HG02798 (cell line): ENCODE data around the gene SEPTIN3.

Experiments used
- ATAC-seq: cut with Tn5 transposase; IDR thresholded peaks from one replicate; pipeline ENCODE4 v1.9.1; 2021; ENCODE audit warnings: mild to moderate bottlenecking; ENCODE audit not compliant: unreplicated experiment, poor library complexity

SEPTIN3 gene, protein sequence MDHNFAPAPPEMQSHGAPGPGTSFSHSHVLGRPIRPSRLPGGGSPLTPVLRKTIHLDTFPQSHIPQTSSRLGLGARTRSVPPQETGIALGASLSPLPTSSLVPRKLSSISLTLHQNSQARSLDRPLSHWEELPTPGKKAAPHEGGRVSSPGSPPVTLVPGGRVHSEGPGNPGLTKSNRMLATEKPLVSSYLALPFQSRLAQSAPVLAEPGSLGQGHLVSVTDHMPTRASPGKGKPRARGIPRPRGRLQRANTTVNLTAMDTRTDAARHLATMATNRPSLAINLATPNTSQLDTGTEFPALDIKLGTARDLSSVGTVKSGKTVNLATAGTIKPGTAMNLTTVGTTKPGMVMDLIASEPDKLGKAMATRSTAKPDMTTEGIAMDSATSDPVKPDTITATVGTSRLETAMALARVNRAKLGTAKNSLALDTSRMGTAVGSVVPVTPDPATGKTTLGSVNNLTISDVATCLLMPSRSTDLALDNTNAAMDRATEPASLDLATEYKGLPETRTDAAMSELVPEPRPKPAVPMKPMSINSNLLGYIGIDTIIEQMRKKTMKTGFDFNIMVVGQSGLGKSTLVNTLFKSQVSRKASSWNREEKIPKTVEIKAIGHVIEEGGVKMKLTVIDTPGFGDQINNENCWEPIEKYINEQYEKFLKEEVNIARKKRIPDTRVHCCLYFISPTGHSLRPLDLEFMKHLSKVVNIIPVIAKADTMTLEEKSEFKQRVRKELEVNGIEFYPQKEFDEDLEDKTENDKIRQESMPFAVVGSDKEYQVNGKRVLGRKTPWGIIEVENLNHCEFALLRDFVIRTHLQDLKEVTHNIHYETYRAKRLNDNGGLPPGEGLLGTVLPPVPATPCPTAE

DNA sequence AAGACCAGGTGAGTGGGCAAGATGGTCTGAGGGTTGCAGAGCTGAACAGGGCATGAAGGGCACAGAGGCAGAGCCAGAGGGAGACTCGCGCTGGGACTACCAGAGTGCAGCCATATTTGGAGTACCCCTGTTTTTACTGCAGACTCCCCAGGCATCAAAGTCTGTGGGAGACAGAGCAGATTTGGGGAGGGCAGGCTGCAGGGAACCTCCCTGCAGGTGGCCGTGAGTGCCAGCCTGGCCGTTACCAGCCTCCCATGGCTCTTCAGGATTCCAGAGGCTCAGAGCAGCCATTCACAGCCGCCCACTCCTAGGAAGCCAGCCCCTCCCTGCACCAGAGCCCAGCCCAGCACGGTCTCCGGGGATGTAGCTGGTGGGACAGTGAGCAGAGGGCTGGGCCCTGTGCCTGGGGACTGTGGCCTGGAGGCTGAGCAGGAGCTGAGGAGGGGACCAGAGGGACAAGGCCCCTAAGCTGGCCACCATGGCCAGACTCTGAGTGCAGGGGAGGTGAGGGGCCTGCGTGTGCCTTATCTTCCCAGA, at the start of gene SEPTIN3:
Gene SEPTIN3, plus strand, starts transcription at position 334 of the 537 bp plus-strand sequence. CDS start 2,050 bp downstream, outside the sequence.
- ATAC-seq: no peak

DNA sequence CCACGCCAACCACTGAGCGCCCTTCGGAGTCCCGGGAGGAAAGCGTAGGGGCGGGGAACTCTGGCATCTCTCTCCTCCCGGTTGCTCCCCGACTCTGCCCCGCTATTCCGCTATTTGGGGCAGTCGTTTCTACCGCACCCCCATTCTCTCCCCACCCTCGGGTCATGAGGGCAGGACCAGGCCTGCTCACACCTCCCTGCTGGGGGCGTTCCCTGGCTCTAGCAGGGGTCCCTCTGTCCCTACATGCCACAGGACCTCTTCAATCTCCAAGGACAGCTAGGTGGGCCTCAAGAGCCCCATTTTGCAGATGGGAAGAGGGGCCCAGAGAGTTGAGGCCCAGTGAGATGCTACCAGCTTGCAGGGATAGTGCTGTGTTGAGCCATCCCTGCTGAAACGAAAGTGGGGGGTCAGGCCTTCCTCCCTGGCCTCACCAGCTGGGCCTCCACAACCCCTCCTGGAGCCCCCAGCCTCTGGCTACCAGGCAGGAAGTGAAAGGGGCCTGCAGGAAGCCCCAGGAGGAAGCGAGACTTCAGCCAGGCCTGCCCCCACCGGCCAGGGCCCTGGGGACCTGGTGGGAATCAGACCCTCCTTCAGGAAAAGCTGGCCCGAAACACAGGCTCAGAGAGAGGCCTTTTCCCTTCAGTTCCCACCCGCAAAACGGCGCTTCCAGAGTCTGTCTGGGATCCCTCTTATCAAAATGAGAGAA, 48.8 kb upstream of the SEPTIN3 start:
- peak; percentile 18 for ATAC-seq

DNA sequence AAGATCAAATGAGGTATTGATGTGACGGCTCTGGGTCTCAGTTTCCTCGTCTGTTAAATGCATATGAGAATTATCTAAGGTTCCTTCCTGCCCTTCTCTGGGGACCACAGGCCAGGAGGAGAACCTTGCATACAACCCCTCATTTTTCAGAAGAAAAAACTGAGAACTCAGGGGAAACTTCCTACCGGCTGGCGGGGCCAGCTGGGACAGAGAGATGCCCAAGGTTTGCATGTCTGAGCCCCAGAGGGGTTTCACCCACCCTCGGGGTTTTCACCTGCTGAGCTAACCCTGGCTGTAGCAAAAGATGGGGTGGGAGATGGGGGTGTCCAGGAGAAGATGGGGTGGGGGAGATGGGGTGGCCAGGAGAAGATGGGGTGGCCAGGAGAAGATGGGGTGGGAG, 46.9 kb upstream of the SEPTIN3 start:
- no peak for ATAC-seq

DNA sequence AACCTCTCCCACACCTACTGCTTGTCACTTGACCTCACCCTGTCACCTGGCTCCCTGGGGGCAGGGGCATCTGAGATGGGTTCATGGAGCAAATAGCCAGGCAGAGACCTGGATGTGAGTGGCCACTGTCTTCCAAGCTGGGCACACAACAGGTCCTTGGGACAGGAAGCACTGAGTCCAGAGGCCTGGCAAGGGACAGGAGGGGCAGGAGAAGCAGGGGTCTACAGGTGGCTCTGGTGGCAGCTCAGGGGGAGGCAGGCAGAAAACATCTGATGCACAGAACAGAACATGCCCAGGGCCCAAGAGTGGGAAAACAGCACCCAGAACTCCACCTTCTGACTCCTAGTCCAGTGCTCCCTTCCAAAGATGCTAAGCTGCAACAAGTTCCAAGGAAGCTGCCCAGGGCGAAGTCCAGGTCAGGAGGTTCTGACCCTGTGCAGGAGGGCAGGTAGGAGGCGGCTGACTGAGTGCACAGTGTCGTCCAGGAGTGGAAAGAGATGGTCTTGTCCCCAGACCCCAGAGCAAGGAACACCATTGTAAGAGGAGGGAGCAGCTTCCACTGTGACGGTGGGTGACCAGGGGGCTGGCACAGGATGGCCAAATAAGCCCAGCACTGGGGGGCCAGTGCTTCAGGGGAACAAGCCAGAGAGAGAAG, 46.2 kb upstream of the SEPTIN3 start:
- no peak for ATAC-seq

DNA sequence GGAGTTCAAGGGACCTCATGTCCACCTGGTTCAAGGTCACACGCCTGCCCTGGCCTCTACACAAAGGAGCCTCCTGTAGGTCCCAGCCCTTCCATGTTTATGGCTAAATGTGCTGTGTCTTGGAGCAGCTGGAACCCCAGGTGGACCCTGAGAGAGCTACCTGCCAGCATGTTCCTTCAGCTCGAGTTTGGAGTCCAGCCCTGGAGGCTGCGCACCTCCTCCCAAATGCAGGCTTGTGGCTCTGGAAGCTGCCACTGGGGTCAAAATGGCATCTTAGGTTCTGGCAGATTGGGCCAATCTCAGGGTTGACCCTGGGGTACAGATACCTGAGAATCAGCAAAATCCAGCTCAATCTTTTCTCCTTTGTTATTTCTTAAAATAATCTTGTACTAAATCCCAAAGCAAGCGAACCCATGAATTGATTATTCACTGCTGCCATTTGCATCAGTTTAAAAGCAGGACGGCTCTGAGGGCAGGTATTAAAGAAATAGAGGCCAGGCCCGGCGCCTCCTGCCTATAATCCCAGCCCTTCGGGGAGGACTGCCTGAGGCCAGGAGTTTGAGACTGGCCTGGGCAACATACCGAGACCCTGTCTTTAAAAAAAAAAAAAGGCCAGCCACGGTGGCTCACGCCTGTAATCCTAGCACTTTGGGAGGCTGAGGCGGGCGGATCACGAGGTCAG, 45.5 kb upstream of the SEPTIN3 start:
- no peak for ATAC-seq

DNA sequence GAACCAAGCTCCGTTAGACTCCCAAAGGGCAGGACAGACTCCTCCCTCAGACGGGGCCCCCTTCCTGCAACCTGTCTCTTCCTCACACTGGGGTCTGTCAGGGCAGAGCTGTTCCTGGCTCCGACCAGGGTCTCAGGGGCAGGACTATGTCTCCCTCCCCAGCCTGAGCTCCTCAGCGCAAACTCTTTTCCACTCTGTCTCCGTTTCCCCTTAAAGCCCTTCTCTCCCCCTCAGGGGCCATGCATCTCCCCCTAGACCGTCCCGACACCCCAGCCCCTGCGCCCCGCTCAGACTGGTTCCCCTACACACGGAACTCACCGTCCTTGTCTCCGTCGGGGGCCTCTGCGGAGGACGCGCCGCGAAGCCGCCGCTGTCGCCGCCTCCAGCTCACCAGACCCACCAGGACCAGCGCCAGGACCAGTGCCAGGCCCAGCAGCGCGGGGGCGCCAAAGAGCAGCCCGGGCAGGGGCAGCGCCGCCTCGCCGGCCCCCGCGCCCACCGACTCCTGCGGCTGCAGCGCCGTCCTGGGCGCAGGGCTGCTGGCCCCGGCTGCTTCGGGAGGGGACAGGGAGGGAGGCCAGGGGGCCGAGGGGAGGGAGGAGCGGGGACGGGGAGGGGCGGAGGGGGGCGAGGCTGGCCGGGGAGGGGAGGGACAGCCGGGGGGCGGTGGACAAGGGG, 43.3 kb upstream of the SEPTIN3 start:
- ATAC-seq: peak; percentile 47

DNA sequence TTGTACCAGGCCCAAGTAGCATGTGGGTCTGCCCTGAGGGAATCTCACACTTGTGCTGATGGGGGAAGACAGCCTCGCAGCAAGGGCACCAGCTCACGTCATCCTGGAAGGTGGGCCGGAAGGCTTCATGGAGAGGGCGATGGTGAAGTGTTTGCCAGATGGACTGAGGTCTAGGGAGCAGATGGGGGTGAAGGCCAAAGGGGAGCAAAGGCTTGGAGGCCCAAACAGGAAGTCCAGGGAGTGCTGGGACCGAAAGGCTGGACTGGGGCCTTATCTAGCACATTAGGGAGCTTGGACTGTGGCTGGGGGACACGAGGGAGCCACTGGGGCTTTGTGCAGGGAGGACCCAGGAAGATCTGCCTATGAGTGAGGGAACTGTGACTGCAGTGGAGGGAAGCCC, 41.4 kb upstream of the SEPTIN3 start:
- ATAC-seq: no peak

DNA sequence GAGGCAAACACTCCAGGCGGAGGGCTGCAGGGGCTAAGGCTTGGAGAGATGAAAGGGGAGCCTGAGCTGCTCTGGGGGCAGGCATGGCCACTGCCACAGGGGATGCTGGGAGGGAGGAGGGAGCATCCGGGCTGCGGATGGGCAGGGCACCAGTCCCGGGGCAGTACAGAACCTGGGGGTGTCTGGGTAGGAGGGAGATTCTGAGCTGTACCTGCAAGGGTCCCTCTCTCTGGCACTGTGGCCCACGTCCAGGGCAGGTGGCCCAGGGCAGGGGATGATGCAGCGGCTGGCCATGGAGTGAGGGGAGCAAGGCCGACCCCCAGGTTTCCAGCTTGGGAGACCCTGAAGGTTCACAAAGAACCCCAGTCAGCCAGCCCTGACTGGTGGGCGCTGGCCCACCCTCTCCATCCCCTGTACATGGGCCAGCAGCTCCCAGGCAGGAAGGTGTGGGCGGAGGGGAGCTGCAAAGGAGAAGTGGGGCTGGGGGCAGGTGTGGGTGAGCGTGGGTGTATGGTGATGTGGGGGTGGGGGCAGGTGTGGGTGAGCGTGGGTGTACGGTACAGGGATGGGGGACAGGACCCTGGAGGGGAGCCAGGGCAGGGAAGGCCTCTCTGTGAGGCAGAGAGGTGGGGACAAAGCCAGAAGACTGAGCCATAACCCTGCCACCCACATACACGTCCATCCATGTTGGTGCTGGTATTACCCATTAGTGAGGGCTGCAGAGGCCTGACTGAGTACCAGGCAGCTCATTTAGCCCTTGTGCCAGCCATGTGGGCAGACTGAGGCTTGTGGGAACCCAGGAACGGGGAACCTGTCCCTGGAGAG, 40.4 kb upstream of the SEPTIN3 start:
- no peak for ATAC-seq

DNA sequence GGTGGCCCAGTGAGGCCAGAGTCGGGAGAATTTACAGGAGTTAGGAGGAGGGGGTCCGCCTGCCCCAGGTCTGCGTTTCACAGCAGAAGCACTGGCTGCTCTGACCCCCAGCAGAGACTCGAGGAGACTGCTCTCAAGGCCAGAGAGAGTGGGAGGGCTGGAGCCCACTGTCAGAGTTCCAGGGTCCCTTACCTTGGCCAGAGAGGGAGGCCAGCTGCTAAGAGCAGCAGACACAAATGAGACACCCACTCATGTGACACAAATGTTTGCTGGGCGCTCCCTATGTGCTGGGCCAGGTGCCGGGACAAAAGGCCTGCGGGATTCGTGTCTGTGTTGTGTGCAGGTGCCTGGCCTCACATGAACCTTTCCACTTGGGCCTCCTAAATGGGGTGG, 39.8 kb upstream of the SEPTIN3 start:
- no peak for ATAC-seq

DNA sequence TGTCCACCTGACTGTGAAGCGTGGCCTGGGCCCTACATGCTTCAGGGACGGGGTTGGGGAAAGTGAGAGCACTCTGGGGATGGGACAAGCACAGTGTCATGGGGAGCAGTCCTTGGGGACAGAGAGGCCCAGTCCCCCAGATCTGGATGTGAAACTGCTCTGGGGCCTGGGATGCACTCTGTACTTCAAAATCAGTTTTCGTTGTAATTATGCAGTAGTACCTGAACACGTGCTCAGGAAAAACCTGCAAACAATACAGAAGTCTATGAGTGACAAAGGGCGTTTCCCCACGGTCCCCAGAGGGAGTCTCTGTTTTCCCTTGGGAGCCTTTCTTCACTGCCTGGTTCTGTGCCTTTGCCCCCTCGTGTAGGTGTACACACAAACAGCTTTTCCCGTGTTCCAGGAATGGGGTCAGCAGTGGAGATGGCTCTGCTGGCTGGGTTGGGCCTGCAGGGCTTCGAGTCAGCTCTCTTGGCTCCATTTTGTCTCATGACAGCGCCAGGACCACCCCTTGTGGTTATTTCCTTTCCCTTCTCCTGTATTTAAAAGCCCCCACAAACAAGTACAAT, 37.5 kb upstream of the SEPTIN3 start:
- no peak for ATAC-seq

DNA sequence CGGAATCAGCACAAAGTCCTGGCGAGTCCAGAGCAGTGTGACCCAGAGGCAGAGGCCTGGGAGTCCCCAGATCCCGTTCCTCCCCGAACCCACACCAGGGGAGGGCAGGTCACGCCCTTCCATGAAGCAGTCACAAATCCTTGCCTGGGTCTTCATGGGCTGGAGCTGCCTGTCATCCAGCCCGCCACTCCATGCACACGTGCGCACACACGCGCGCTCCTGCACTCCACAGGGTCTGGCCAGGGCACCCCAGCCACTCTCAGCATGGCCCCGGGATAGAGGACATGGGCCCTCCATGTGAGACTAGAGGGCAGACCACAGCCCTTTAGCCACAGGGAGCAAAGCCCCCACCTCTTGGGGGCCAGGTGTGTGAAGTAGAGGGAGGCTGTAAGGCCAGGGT, 36.9 kb upstream of the SEPTIN3 start:
- no peak for ATAC-seq

DNA sequence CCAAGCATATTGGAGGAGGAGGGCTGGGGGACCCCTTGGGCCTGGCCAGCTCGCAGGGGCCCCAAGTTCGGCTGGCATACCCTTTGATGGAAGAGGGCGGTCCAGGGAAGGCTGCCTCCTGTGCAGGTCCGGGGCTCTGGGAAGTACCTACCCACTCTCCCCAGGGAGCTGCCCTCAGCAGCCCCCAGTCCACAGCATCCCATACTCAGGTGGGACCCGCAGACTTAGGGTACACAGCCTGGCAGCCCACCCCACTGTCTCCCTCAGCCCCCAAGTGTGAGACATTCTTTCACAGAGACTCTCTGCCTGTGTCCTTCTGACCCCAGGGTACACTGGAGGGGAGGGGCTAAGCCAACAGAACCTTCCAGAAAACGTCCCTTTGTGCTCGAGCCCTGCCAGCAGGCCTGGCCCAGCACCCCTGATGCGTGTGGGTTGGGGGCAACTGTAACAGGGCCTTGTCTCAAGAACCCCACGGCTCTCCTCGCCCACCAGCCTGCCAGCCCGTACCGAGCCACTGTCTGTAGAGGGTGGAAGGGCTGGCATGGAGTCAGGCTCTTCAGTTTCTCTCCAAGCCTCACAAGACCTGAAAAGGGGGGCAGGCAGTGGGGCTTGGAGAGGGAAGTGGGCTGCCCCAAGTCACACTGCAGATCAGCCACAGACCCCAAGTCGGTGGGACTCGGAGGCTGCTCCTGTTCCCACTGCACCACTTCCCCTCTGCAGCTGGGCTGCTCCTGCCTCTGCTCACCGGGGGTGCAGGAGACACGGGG, 35.6 kb upstream of the SEPTIN3 start:
- ATAC-seq: no peak

DNA sequence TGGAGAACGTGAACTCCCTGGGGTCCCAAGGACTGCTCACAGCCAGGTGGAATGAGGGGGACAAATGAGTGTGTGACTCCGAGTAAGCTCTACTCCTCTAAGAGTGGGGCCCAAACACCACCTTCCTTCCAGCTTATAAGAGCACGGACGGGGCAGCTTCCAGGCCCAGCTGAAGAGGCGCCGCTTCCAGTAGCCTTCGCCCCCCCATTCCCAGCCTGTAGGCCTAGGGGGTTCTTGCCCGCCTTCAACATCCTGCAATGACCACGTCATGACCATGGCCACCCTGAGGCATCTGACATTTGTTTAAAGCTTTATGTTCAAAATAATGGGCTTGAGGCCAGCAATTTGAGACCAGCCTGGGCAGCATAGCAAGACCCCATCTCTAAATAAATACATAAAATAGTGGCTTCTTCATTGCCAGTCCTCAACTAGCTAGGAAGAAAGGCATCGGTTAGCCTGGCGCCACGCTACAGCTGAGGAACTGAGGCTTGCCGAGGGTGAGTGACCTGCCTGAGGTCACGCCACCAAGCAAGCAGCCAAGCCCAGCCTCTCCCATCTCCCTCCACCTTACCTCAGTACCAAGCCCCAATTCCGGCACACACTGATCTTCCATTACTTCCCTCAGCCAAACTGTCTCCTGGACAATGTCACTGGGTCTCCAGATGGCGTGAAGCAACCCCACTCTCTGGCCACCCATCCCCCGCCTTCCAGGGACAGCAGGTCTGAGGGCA, 34.8 kb upstream of the SEPTIN3 start:
- ATAC-seq: no peak

DNA sequence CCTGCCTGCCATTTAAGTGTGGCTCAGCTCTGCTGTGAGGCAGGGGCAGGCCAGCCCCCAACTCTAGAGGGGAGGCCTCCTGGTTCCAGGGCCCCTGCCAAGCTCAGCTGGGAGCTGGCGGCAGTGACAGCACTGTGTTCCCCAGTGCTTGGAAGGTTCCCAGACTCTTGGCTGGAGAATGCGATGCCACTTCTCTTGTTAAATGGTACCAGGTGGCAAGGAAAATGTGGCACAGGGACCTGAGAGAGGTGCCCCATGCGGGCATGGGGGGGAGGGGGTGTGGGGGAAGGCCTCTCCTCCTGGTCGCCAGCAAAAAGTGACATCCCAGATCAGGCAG, 34.3 kb upstream of the SEPTIN3 start:
- no peak for ATAC-seq

DNA sequence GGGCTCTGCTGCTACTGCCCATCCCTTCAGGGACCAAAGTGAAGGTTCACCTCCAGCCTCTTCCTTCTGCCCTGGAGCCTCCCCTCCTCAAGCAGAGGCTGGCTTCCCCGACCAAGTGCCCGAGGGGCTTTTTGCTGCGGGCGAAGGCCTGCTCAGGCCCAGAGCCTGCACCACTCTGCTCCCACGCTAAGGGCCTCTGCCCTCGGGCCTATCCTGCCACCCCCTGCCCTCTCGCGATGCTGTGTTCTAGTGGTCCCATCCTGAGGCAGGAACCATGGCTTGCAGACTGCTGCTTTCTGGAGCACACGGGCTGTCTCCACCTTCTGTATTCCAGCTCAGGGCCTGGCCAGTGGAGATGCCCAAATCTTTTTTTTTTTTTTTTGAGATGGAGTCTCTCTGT, 33.7 kb upstream of the SEPTIN3 start:
- no peak for ATAC-seq

DNA sequence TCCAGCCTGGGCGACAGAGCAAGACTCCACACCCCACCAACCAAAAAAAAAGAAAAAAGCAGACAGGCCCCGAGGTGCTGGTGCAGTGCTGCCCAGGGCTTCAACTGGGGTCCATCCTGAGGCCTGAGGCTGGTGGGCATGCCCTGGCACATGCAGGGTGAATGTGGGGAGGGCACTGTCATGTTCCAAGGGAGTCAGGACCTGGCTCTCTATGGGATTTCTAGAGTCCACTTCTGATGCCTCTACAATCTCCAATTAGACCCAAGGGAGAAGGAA, 32.4 kb upstream of the SEPTIN3 start:
- ATAC-seq: no peak
